ENCODE measurements around the gene CCR7.

The CCR7 gene

GRCh38 chr17:40511667-40512220, 53.5 kb downstream of the CCR7 start:
- no peak for DNase-seq

DNA sequence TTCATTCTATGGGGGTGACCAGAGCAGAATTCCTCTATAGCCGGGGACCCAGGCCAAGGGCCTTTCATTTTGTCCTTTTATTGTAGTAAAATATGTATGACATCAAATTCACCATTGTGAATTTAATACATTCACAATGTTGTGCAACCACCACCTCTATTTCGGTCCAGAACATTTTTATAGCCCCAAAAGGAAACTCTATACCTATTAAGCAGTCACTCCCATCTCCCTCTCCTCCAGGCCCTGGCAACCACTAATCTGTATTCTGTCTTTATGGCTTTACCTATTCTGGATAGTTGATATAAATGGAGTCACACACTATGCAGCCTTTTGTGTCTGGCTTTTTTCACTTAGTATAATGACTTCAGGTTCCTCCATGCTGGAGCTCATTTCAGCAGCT, 54.1 kb downstream of the CCR7 start:
- DNase-seq = no peak

DNA sequence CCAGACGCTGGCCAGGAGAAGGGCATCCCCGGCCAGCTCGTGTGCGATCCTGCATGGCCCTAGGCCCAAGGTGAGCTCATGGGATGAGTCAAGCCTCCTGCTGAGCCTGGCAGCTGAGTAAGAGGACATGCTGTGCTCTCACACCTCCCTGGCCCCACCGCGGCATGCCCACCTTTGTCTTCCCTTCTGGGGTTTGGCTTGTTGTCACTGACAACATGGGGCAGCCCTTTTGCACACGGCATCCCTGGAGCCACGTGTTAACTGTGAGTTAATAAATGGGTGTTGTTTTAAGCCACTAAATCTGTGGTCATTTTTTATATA, 55.0 kb downstream of the CCR7 start:
- no peak for DNase-seq

- no peak for DNase-seq
Measured at GRCh38 chr17:40509626-40510327, 55.5 kb downstream of the CCR7 start.

GRCh38 chr17:40506786-40507185, 58.5 kb downstream of the CCR7 start:
- no peak for DNase-seq
